HCT116 (cell line): ENCODE measurements around the gene SLC34A3. TPM values are rescaled to one million over a fixed set of nuclear protein-coding genes. Genes with fewer than 3 reads are reported as not detected.
A peak's percentile ranks its signal among the peaks of the same experiment; 100 is the strongest.

ENCODE experiments used
- ATAC-seq: fragments of 200-7000 bp; cut with Tn5 transposase; 2 replicates; pipeline ENCODE4 v1.9.1; 2020; ENCODE audit warnings: mild to moderate bottlenecking, moderate library complexity
- BruUV-seq: library from RNA; stranded (reverse); fragments of 400-500 nt; replicated peaks from 2 replicates; lab custom pipeline; 2021; lab: Mats Ljungman, UMichigan
- CTCF ChIA-PET: fragments of 300-600 bp; sonication (Branson Sonifier 250); formaldehyde crosslinking; loops from one replicate; lab custom pipeline; 2021; ENCODE audit warnings: antibody characterized with exemption; lab: Charles Lee
- POLR2A ChIA-PET: fragments of 300-600, 350-600 bp; sonication (Branson Sonifier 250); formaldehyde crosslinking; loops from one replicate; lab custom pipeline; 2021; ENCODE audit warnings: antibody characterized with exemption; lab: Charles Lee
- RAD21 ChIA-PET, 2 experiments: fragments of 300-600 bp; sonication (Branson Sonifier 250); formaldehyde crosslinking; loops; one replicate each; lab custom pipeline; 2023; ENCODE audit warnings: low total read pairs in 2 of 2; ENCODE audit not compliant: uncharacterized antibody in 2 of 2, unreplicated experiment in 2 of 2, low non-redundant PET in 1 of 2; lab: Charles Lee
- DNase-seq: peaks from one replicate; pipeline ENCODE4 v3.0.0-alpha.2; 2010; ENCODE audit warnings: low read depth, low spot score
- H2AFZ ChIP-seq: fragments of 200-600 bp; shearing (Covaris generic), sonication (generic); 2 replicates; pipeline ENCODE4 v1.6.1; 2017; ENCODE audit warnings: low read depth, mixed run types, mixed read lengths, antibody characterized with exemption, low read length; ENCODE audit not compliant: poor library complexity, severe bottlenecking
- H3K27ac ChIP-seq: 2 replicates; pipeline ENCODE4 v1.5.1; 2012; ENCODE audit warnings: low read depth, low read length
- H3K27me3 ChIP-seq: fragments of 200-600 bp; sonication (generic); 2 replicates; pipeline ENCODE4 v1.6.1; 2016; ENCODE audit warnings: mixed run types, low read length, mixed read lengths; ENCODE audit not compliant: insufficient read depth
- H3K36me3 ChIP-seq, 2 experiments: fragments of 200-500 bp in 1 of 2; fragments of 200-600 bp in 1 of 2; sonication (Bioruptor generic) in 1 of 2; sonication (generic) in 1 of 2; 2 replicates each; pipeline versions ENCODE4 v1.5.1 to v1.6.1; 2014 to 2016; ENCODE audit warnings: low read length in 2 of 2, inconsistent platforms in 1 of 2, mixed read lengths in 1 of 2, mixed run types in 1 of 2; ENCODE audit not compliant: insufficient read depth in 2 of 2, control insufficient read depth in 1 of 2
- H3K4me1 ChIP-seq, 2 experiments: fragments of 200-600 bp in 1 of 2; sonication (generic) in 1 of 2; 2 replicates each; pipeline versions ENCODE4 v1.5.1 to v1.6.1; 2012 to 2017; ENCODE audit warnings: low read length in 2 of 2, inconsistent platforms in 1 of 2, mild to moderate bottlenecking in 1 of 2, mixed read lengths in 1 of 2, mixed run types in 1 of 2, moderate library complexity in 1 of 2; ENCODE audit not compliant: insufficient read depth in 2 of 2, control insufficient read depth in 1 of 2
- H3K4me2 ChIP-seq: fragments of 200-600 bp; sonication (generic); 2 replicates; pipeline ENCODE4 v1.6.1; 2017; ENCODE audit warnings: mixed run types, low read length, mixed read lengths
- H3K4me3 ChIP-seq, 2 experiments: fragments of 200-600 bp in 1 of 2; sonication (generic) in 1 of 2; replicated peaks in 1 of 2; 2 replicates each; pipeline ENCODE4 v1.5.1; 2011 to 2016; ENCODE audit warnings: low read length in 2 of 2, control low read depth in 1 of 2, low read depth in 1 of 2, mild to moderate bottlenecking in 1 of 2, mixed read lengths in 1 of 2, mixed run types in 1 of 2
- H3K79me2 ChIP-seq: fragments of 200-600 bp; sonication (generic); 2 replicates; pipeline ENCODE4 v1.6.1; 2017; ENCODE audit warnings: mild to moderate bottlenecking, mixed run types, low read length, moderate library complexity, mixed read lengths; ENCODE audit not compliant: insufficient read depth
- H3K9ac ChIP-seq: fragments of 200-600 bp; sonication (generic); 2 replicates; pipeline ENCODE4 v1.6.1; 2016; ENCODE audit warnings: low read length, mixed read lengths
- H3K9me2 ChIP-seq: fragments of 200-600 bp; sonication (generic), shearing (Covaris generic); 2 replicates; pipeline ENCODE4 v1.6.1; 2017; ENCODE audit warnings: mixed run types, mild to moderate bottlenecking, moderate library complexity; ENCODE audit not compliant: insufficient read depth
- H3K9me3 ChIP-seq, 2 experiments: fragments of 200-500 bp in 1 of 2; fragments of 200-600 bp in 1 of 2; sonication (Bioruptor generic) in 1 of 2; sonication (generic) in 1 of 2; 2 replicates each; pipeline ENCODE4 v1.6.1; 2014 to 2017; ENCODE audit warnings: low read length in 2 of 2, mixed read lengths in 2 of 2, inconsistent platforms in 1 of 2, low read depth in 1 of 2, mild to moderate bottlenecking in 1 of 2, mixed run types in 1 of 2, moderate library complexity in 1 of 2; ENCODE audit not compliant: control insufficient read depth in 1 of 2, insufficient read depth in 1 of 2
- H4K20me1 ChIP-seq: fragments of 200-600 bp; sonication (generic), shearing (Covaris generic); 2 replicates; pipeline ENCODE4 v1.6.1; 2017; ENCODE audit warnings: mixed run types, mild to moderate bottlenecking, moderate library complexity; ENCODE audit not compliant: insufficient read depth
- ATF3 ChIP-seq: IDR thresholded peaks from 2 replicates; pipeline ENCODE4 v1.6.1; 2012
- CEBPB ChIP-seq: IDR thresholded peaks from 2 replicates; pipeline ENCODE4 v1.6.1; 2012; ENCODE audit warnings: low read depth
- POLR2AphosphoS5 ChIP-seq: IDR thresholded peaks from 2 replicates; pipeline ENCODE4 v1.6.1; 2011; ENCODE audit warnings: mild to moderate bottlenecking, low read depth, low read length, moderate library complexity
- RAD21 ChIP-seq: IDR thresholded peaks from 2 replicates; pipeline ENCODE4 v1.6.1; 2012; ENCODE audit warnings: low read depth, mild to moderate bottlenecking
- SIN3A ChIP-seq: IDR thresholded peaks from 2 replicates; pipeline ENCODE4 v1.6.1; 2012; ENCODE audit warnings: low read depth
- SRF ChIP-seq: IDR thresholded peaks from 2 replicates; pipeline ENCODE4 v1.6.1; 2012; ENCODE audit warnings: low read depth
- YY1 ChIP-seq: IDR thresholded peaks from 2 replicates; pipeline ENCODE4 v1.6.1; 2011; ENCODE audit warnings: low read length, low read depth, moderate library complexity, mild to moderate bottlenecking; ENCODE audit not compliant: insufficient replicate concordance; ENCODE audit errors: extremely low read depth
- ZFX ChIP-seq: fragments of 450-650 bp; IDR thresholded peaks from 2 replicates; pipeline ENCODE4 v1.6.1; 2017
- intact Hi-C: fragments of 100-400 bp; cut with micrococcal nuclease; formaldehyde crosslinking; loops from 2 replicates; pipeline ENCODE4 v1.10.0; 2022
- total RNA-seq: library from RNA; stranded (reverse); gene quantifications from one replicate; pipeline ENCODE4 v1.2.1, GENCODE V29; 2021; ENCODE audit not compliant: unreplicated experiment
- TF ChIP-seq, protein P1 (sequence below): IDR thresholded peaks from 2 replicates; pipeline ENCODE4 v1.6.1; 2012; ENCODE audit warnings: low read depth
- TF ChIP-seq, protein P2 (sequence below): IDR thresholded peaks from 2 replicates; pipeline ENCODE4 v1.6.1; 2011; ENCODE audit warnings: mild to moderate bottlenecking, low read length, moderate library complexity; ENCODE audit not compliant: insufficient replicate concordance; ENCODE audit errors: extremely low read depth

The SLC34A3 gene
- total RNA-seq, 1 experiment from 2014 or later: 0.15 TPM

DNA sequence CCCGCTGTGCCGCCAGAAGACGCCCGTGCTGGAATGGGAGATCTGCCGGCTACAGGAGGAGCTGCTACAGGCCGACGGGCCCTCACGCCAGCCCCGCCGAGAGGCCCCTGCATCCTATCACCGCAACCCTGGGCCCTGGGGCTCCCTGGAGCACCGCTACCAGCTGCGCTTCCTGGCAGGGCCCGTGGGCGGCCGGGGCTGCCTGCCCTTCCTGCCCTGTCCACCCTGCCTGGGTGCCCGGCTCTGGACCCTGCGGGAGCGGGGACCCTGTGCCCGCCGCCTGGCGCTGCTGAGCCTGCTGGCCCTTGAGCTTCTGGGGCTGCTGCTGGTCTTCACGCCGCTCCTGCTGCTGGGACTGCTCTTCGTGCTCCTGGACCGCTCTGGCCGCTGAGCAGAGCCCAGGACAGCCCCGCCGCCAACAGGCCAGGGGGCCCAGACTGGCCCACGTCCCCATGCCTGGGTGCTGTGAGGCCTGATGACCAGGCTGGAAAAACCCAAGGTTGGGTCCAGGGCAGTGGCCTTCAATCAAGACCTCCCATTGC is 12.4 kb upstream of the SLC34A3 start:
- intact Hi-C loops: no loop called here
- TF ChIP-seq, protein P1, sequence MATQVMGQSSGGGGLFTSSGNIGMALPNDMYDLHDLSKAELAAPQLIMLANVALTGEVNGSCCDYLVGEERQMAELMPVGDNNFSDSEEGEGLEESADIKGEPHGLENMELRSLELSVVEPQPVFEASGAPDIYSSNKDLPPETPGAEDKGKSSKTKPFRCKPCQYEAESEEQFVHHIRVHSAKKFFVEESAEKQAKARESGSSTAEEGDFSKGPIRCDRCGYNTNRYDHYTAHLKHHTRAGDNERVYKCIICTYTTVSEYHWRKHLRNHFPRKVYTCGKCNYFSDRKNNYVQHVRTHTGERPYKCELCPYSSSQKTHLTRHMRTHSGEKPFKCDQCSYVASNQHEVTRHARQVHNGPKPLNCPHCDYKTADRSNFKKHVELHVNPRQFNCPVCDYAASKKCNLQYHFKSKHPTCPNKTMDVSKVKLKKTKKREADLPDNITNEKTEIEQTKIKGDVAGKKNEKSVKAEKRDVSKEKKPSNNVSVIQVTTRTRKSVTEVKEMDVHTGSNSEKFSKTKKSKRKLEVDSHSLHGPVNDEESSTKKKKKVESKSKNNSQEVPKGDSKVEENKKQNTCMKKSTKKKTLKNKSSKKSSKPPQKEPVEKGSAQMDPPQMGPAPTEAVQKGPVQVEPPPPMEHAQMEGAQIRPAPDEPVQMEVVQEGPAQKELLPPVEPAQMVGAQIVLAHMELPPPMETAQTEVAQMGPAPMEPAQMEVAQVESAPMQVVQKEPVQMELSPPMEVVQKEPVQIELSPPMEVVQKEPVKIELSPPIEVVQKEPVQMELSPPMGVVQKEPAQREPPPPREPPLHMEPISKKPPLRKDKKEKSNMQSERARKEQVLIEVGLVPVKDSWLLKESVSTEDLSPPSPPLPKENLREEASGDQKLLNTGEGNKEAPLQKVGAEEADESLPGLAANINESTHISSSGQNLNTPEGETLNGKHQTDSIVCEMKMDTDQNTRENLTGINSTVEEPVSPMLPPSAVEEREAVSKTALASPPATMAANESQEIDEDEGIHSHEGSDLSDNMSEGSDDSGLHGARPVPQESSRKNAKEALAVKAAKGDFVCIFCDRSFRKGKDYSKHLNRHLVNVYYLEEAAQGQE: no peak
- TF ChIP-seq ZFX (no peak), ATF3 (no peak), SRF (no peak), CEBPB (no peak), SIN3A (no peak), POLR2AphosphoS5 (no peak), RAD21 (no peak), YY1 (no peak)
- TF ChIP-seq, protein P2, sequence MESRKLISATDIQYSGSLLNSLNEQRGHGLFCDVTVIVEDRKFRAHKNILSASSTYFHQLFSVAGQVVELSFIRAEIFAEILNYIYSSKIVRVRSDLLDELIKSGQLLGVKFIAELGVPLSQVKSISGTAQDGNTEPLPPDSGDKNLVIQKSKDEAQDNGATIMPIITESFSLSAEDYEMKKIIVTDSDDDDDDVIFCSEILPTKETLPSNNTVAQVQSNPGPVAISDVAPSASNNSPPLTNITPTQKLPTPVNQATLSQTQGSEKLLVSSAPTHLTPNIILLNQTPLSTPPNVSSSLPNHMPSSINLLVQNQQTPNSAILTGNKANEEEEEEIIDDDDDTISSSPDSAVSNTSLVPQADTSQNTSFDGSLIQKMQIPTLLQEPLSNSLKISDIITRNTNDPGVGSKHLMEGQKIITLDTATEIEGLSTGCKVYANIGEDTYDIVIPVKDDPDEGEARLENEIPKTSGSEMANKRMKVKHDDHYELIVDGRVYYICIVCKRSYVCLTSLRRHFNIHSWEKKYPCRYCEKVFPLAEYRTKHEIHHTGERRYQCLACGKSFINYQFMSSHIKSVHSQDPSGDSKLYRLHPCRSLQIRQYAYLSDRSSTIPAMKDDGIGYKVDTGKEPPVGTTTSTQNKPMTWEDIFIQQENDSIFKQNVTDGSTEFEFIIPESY: no peak
- Histone ChIP-seq H3K9me2 (no peaks in the 10 kb centered on the region), H2AFZ (no peak overlapping the region), H4K20me1 (no peaks in the 10 kb centered on the region), H3K4me1 (peaks cover 28 to 63% of the 10 kb centered on the region in 2 experiments), H3K9ac (peak overlapping the region; percentile 46), H3K4me2 (peak overlapping the region; percentile 77), H3K27ac (peak overlapping the region; percentile 94), H3K4me3 (peak overlapping the region; percentile 45 to 46; a peak in 2 of 4 replicates), H3K36me3 (no peaks in the 10 kb centered on the region), H3K79me2 (no peaks in the 10 kb centered on the region), H3K9me3 (no peaks in the 10 kb centered on the region), H3K27me3 (no peaks in the 10 kb centered on the region)
- no TSS peak for BruUV-seq
- ChIA-PET RAD21 (no interaction called here), CTCF (interaction anchor here (1.1 kb wide), 1 partner anchor 67 kb away, joined by 4 read pairs; no protein-coding TSS in a partner anchor), POLR2A (interaction anchor here (1.0 to 1.2 kb wide), 2 partner anchors 9 to 23 kb away, joined by 3 to 7 read pairs; partner anchors contain the start of genes RNF224 and TUBB4B)
- ATAC-seq: no peak
- no peak for DNase-seq
